GM12801 (cell line): ENCODE data around the gene MYH6.

ENCODE experiments used
- CTCF ChIP-seq: IDR thresholded peaks from one replicate; pipeline ENCODE4 v1.5.1; 2011; ENCODE audit warnings: control low read depth; ENCODE audit not compliant: insufficient read length; ENCODE audit errors: extremely low read depth

MYH6 gene

DNA sequence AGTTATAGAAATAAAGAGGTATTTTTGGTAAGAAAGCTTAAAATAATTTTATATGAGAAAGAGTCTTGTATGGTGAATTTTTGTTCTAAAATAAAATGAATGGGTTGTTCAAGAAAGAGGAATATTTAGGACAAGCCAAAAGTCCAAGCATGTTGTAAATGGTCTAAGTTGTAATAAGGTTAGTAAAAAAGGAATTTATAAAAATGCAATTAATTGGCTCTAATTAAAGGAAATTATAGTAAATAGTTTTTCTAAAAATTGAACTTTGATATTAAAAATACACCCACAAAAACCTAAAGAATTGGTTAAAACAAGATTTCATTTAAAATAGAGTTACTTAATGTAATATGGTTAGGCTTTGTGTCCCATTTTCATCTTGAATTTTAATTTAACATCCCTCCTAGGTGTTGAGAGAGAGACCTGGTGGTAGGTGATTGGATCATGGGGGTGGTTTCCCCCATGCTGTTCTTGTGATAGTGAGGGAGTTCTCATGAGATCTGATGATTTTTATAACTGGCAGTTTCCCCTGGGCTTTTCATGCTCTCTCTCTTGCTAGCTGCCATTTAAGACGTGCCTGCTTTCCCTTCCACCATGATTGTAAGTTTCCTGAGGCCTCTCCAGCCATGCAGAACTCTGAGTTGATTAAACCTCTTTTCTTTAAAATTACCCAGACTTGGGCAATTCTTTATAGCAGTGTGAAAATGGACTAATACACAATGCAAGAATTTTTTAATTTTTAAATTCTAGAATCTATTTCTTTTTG, 68.4 kb downstream of the MYH6 start:
- no peak for TF ChIP-seq CTCF

GRCh38 chr14:23335623-23336022, 72.5 kb downstream of the MYH6 start:
- TF ChIP-seq CTCF = no peak
